ENCODE measurements around the gene MYH11. TPM values are rescaled to one million over a fixed set of nuclear protein-coding genes. Genes with fewer than 3 reads are reported as not detected.

Gene MYH11
- total and polyA plus RNA-seq, 8 donors, result 47.3 to 208 (median 124) TPM

- TF ChIP-seq, protein P1, sequence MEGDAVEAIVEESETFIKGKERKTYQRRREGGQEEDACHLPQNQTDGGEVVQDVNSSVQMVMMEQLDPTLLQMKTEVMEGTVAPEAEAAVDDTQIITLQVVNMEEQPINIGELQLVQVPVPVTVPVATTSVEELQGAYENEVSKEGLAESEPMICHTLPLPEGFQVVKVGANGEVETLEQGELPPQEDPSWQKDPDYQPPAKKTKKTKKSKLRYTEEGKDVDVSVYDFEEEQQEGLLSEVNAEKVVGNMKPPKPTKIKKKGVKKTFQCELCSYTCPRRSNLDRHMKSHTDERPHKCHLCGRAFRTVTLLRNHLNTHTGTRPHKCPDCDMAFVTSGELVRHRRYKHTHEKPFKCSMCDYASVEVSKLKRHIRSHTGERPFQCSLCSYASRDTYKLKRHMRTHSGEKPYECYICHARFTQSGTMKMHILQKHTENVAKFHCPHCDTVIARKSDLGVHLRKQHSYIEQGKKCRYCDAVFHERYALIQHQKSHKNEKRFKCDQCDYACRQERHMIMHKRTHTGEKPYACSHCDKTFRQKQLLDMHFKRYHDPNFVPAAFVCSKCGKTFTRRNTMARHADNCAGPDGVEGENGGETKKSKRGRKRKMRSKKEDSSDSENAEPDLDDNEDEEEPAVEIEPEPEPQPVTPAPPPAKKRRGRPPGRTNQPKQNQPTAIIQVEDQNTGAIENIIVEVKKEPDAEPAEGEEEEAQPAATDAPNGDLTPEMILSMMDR (IDR thresholded peaks at IDR 0.05), result no peak
- Histone ChIP-seq H3K4me3 (no peak overlapping the region), H3K27me3 (peaks cover 0 to 2% of the 10 kb centered on the region in 2 donors), H3K9me3 (no peaks in the 10 kb centered on the region), H3K27ac (no peak overlapping the region), H3K36me3 (no peaks in the 10 kb centered on the region), H3K4me1 (no peaks in the 10 kb centered on the region)
- intact Hi-C loops (cut with DNase I), result no loop called here
- ATAC-seq (no peak), DNase-seq (no peak)
Measured at GRCh38 chr16:15752717-15753488, 103.9 kb downstream of the MYH11 start.

DNA sequence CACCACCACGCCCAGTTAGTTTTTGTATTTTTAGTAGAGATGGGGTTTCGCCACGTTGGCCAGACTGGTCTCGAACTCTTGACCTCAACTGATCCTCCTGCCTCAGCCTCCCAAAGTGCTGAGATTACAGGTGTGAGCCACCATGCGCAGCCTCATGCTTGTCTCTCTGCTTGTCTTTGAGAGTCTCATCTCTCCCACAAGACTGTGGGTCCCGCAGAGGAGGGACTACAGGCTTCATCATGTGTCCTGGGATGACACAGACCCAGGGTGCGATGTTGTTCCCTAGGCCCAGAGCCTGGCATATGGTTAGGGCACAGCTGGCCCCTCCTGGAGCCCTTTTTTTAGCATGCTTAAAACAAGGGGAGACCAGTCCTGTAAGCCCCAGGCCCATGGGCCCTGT is 104.9 kb downstream of the MYH11 start:
- H3K27ac ChIP-seq, result no peak overlapping the region
- no peaks in the 10 kb centered on the region for H3K9me3 ChIP-seq
- ATAC-seq (no peak), DNase-seq (no peak)
- no peaks in the 10 kb centered on the region for H3K36me3 ChIP-seq
- H3K4me3 ChIP-seq, result no peak overlapping the region
- H3K27me3 ChIP-seq, result no peaks in the 10 kb centered on the region
- H3K4me1 ChIP-seq, result no peaks in the 10 kb centered on the region
- TF ChIP-seq, protein P1 (IDR thresholded peaks at IDR 0.05), result no peak
- intact Hi-C loops (cut with DNase I), result no loop called here

GRCh38 chr16:15749985-15750384 is 106.8 kb downstream of the MYH11 start:
- no peak for ATAC-seq
- TF ChIP-seq, protein P1 (IDR thresholded peaks at IDR 0.05), result no peak
- Histone ChIP-seq H3K4me3 (no peak overlapping the region), H3K9me3 (no peaks in the 10 kb centered on the region), H3K27me3 (no peaks in the 10 kb centered on the region), H3K36me3 (no peaks in the 10 kb centered on the region), H3K27ac (no peak overlapping the region), H3K4me1 (no peaks in the 10 kb centered on the region)
- intact Hi-C loops (cut with DNase I), result no loop called here
- DNase-seq, result no peak

- no peaks in the 10 kb centered on the region for H3K36me3 ChIP-seq
- H3K4me3 ChIP-seq, result no peak overlapping the region
- TF ChIP-seq, protein P1 (IDR thresholded peaks at IDR 0.05), result no peak
- intact Hi-C loops (cut with DNase I), result no loop called here
- DNase-seq (no peak), ATAC-seq (no peak)
- no peaks in the 10 kb centered on the region for H3K9me3 ChIP-seq
- no peaks in the 10 kb centered on the region for H3K27me3 ChIP-seq
- no peaks in the 10 kb centered on the region for H3K4me1 ChIP-seq
- H3K27ac ChIP-seq, result no peak overlapping the region
Measured at GRCh38 chr16:15749371-15749770, 107.5 kb downstream of the MYH11 start.

DNA sequence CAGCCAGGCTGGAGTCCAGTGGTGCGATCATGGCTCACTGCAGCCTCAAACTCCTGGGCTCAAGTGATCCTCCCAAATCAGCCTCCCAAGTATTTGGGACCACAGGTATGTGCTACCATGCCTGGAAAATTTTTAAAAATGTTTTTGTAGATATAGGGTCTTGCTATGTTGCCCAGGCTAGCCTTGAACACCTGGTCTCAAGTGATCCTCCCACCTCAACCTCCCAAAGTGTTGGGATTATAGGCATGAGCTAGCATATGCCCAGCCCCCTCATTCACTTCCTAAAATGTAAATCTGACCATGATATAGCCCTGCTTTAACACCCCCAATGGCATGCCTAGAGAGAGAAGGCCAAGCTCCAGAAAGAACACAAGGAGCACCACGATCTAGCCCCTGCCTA is 108.2 kb downstream of the MYH11 start:
- ATAC-seq (no peak), DNase-seq (no peak)
- Histone ChIP-seq H3K27ac (no peak overlapping the region), H3K36me3 (peaks cover 0 to 3% of the 10 kb centered on the region in 2 donors), H3K4me3 (no peak overlapping the region), H3K4me1 (no peaks in the 10 kb centered on the region), H3K27me3 (no peaks in the 10 kb centered on the region), H3K9me3 (no peaks in the 10 kb centered on the region)
- intact Hi-C loops (cut with DNase I), result no loop called here
- TF ChIP-seq, protein P1 (IDR thresholded peaks at IDR 0.05), result no peak
